K562 (cell line): ENCODE measurements around the gene UBE2C. TPM values are rescaled to one million over a fixed set of nuclear protein-coding genes. Genes with fewer than 3 reads are reported as not detected.

Experiments used
- CEBPB ChIP-seq: fragments of 450-650 bp; IDR thresholded peaks from 2 replicates; pipeline ENCODE4 v1.6.1; 2016; ENCODE audit warnings: missing genetic modification characterization, missing compliant biosample characterization
- CEBPG ChIP-seq, 3 experiments: fragments of 200-800 bp in 1 of 3; sonication (Bioruptor generic) in 1 of 3; sonication (generic) in 1 of 3; formaldehyde crosslinking in 1 of 3; IDR thresholded peaks in 2 of 3; conservative IDR thresholded peaks in 1 of 3; 2 replicates each; pipeline versions ENCODE4 v1.6.1 to v1.8.0; 2016 to 2022; ENCODE audit warnings: missing compliant biosample characterization in 2 of 3, missing genetic modification characterization in 2 of 3, mild to moderate bottlenecking in 1 of 3, missing genetic modification reagents in 1 of 3
- CXXC5 ChIP-seq: fragments of 250-450 bp; sonication (Bioruptor Pico); IDR thresholded peaks from 2 replicates; pipeline ENCODE4 v1.8.0; 2022; ENCODE audit warnings: inconsistent platforms, mild to moderate bottlenecking, moderate library complexity
- ETV5 ChIP-seq: sonication (generic); formaldehyde crosslinking; IDR thresholded peaks from 2 replicates; pipeline ENCODE4 v1.4.0; 2020; ENCODE audit warnings: low read depth, mild to moderate bottlenecking, missing genetic modification reagents
- EZH2 ChIP-seq: IDR thresholded peaks from 2 replicates; pipeline ENCODE4 v1.6.1; 2012; ENCODE audit warnings: low read depth, mild to moderate bottlenecking, inconsistent platforms, low read length, borderline replicate concordance
- KAT7 ChIP-seq: sonication (generic); formaldehyde crosslinking; IDR thresholded peaks from 2 replicates; pipeline ENCODE4 v1.8.0; 2022; ENCODE audit warnings: missing genetic modification reagents, mild to moderate bottlenecking, borderline replicate concordance
- PHF8 ChIP-seq: fragments of 200-600 bp; sonication (generic); IDR thresholded peaks from 2 replicates; pipeline ENCODE4 v1.6.1; 2012; ENCODE audit warnings: mixed run types, mild to moderate bottlenecking, inconsistent platforms, low read length, moderate library complexity, borderline replicate concordance
- RBFOX2 ChIP-seq: fragments of 200-400 bp; formaldehyde crosslinking; IDR thresholded peaks from 2 replicates; pipeline ENCODE4 v1.6.1; 2017; ENCODE audit warnings: low read depth, mild to moderate bottlenecking, low read length, moderate library complexity
- ZFP36 ChIP-seq: fragments of 150-350 bp; IDR thresholded peaks from 2 replicates; pipeline ENCODE4 v1.6.1; 2018; ENCODE audit warnings: low read length, low read depth; ENCODE audit not compliant: partially characterized antibody
- ZNF124 ChIP-seq: sonication (generic); formaldehyde crosslinking; IDR thresholded peaks from 2 replicates; pipeline ENCODE4 v1.8.1; 2022; ENCODE audit warnings: missing genetic modification reagents
- ZNF436 ChIP-seq: fragments of 250-450, 450-650 bp; sonication (Bioruptor Pico); formaldehyde crosslinking; IDR thresholded peaks from 2 replicates; pipeline ENCODE4 v1.7.0; 2020; ENCODE audit warnings: mild to moderate bottlenecking
- polyA plus RNA-seq, 8 experiments: library from polyadenylated mRNA; depleted of rRNA in 4 of 8; stranded (reverse) in 5 of 8; unstranded in 3 of 8; fragments of >200 nt; fragmentation: Nextera tagmentation in 2 of 8; fragmentation: Illumina TruSeq in 1 of 8; extraction: Ambion mirVana in 2 of 8; extraction: Trizol in 1 of 8; gene quantifications; 2 replicates each; pipeline versions ENCODE4 v1.2.1 to v1.2.3, GENCODE V29; 2011 to 2014; ENCODE audit warnings: inconsistent platforms in 1 of 8, missing spikeins in 1 of 8
- total RNA-seq, 7 experiments: library from RNA; depleted of rRNA in 6 of 7; stranded (reverse); fragments of >200 nt in 6 of 7; fragmentation: Illumina TruSeq in 2 of 7; extraction: Trizol in 2 of 7; gene quantifications; 2 replicates each; pipeline versions ENCODE4 v1.2.1 to v1.2.3, GENCODE V29; 2011 to 2021; ENCODE audit warnings: low replicate concordance in 1 of 7
- TF ChIP-seq, protein P1 (sequence below): fragments of 200-600 bp; sonication (generic); IDR thresholded peaks from one replicate; pipeline ENCODE4 v1.6.1; 2012; ENCODE audit warnings: mild to moderate bottlenecking, low read depth, low read length, inconsistent platforms
- TF ChIP-seq, protein P2 (sequence below): fragments of 450-650 bp; formaldehyde crosslinking; IDR thresholded peaks from 2 replicates; pipeline ENCODE4 v1.4.0; 2022; ENCODE audit warnings: missing genetic modification characterization

UBE2C gene
- total and polyA plus RNA-seq, 9 of the 15 experiments (the other 6 are each of a cell fraction or from before 2014, with no cell fraction given): 0.51 to 1.6 (median 0.69) TPM

DNA sequence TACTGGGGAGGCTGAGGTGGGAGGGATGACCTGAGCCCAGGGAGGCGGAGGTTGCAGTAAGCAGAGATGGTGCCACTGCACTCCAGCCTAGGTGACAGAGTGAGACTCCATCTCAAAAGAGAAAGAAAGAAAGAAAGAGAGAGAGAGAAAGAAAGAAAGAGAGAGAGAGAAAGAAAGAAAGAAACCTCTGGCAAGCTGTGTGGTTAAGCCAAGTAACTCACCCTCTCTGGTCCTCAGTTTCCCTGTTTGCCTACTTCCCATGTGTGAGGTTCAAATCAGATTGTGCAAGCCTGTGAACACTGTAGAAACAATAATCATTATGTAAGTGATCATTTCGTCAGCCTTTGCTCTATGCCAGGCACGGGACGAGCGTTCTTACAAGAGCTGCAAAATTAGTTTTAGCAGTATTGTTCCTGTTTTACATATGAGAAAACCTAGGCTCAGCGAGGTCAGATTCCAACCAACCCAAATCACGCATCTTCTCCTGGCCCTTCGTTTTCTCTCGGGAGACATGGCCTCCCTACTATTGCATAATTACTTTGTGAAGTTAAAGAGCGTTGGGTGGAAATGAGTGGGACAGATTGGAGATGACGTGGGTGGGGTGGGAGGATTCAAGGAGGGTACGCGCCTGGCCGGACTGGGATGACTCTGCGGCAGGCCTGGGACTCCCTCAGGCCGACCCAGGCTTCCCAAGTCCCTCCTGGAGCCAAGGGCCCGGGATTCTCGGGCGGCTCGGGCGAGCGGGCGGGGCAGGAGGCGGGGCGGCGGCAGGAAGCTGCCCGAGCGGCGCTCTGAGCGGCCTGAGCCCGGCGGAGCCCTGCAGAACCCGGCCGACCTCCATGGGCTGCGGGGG, 20.8 kb downstream of the UBE2C start, which contains the start of gene SNX21 (continued):
- TF ChIP-seq, protein P1, sequence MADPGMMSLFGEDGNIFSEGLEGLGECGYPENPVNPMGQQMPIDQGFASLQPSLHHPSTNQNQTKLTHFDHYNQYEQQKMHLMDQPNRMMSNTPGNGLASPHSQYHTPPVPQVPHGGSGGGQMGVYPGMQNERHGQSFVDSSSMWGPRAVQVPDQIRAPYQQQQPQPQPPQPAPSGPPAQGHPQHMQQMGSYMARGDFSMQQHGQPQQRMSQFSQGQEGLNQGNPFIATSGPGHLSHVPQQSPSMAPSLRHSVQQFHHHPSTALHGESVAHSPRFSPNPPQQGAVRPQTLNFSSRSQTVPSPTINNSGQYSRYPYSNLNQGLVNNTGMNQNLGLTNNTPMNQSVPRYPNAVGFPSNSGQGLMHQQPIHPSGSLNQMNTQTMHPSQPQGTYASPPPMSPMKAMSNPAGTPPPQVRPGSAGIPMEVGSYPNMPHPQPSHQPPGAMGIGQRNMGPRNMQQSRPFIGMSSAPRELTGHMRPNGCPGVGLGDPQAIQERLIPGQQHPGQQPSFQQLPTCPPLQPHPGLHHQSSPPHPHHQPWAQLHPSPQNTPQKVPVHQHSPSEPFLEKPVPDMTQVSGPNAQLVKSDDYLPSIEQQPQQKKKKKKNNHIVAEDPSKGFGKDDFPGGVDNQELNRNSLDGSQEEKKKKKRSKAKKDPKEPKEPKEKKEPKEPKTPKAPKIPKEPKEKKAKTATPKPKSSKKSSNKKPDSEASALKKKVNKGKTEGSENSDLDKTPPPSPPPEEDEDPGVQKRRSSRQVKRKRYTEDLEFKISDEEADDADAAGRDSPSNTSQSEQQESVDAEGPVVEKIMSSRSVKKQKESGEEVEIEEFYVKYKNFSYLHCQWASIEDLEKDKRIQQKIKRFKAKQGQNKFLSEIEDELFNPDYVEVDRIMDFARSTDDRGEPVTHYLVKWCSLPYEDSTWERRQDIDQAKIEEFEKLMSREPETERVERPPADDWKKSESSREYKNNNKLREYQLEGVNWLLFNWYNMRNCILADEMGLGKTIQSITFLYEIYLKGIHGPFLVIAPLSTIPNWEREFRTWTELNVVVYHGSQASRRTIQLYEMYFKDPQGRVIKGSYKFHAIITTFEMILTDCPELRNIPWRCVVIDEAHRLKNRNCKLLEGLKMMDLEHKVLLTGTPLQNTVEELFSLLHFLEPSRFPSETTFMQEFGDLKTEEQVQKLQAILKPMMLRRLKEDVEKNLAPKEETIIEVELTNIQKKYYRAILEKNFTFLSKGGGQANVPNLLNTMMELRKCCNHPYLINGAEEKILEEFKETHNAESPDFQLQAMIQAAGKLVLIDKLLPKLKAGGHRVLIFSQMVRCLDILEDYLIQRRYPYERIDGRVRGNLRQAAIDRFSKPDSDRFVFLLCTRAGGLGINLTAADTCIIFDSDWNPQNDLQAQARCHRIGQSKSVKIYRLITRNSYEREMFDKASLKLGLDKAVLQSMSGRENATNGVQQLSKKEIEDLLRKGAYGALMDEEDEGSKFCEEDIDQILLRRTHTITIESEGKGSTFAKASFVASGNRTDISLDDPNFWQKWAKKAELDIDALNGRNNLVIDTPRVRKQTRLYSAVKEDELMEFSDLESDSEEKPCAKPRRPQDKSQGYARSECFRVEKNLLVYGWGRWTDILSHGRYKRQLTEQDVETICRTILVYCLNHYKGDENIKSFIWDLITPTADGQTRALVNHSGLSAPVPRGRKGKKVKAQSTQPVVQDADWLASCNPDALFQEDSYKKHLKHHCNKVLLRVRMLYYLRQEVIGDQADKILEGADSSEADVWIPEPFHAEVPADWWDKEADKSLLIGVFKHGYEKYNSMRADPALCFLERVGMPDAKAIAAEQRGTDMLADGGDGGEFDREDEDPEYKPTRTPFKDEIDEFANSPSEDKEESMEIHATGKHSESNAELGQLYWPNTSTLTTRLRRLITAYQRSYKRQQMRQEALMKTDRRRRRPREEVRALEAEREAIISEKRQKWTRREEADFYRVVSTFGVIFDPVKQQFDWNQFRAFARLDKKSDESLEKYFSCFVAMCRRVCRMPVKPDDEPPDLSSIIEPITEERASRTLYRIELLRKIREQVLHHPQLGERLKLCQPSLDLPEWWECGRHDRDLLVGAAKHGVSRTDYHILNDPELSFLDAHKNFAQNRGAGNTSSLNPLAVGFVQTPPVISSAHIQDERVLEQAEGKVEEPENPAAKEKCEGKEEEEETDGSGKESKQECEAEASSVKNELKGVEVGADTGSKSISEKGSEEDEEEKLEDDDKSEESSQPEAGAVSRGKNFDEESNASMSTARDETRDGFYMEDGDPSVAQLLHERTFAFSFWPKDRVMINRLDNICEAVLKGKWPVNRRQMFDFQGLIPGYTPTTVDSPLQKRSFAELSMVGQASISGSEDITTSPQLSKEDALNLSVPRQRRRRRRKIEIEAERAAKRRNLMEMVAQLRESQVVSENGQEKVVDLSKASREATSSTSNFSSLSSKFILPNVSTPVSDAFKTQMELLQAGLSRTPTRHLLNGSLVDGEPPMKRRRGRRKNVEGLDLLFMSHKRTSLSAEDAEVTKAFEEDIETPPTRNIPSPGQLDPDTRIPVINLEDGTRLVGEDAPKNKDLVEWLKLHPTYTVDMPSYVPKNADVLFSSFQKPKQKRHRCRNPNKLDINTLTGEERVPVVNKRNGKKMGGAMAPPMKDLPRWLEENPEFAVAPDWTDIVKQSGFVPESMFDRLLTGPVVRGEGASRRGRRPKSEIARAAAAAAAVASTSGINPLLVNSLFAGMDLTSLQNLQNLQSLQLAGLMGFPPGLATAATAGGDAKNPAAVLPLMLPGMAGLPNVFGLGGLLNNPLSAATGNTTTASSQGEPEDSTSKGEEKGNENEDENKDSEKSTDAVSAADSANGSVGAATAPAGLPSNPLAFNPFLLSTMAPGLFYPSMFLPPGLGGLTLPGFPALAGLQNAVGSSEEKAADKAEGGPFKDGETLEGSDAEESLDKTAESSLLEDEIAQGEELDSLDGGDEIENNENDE: no peak
- TF ChIP-seq ZNF436 (CRISPR knock-in tag) (no peak), ZNF124 (no peak), EZH2 (no peak), CEBPB (tag) (peak; percentile 96), ETV5 (CRISPR knock-in tag) (no peak), KAT7 (CRISPR knock-in tag) (no peak), RBFOX2 (0 out of 2 replicates have a peak, but pooled peaks have one; percentile 29), CEBPG (CRISPR knock-in tag; IDR thresholded peaks at IDR 0.05) (peak; percentile 81), CEBPG (tag; conservative IDR thresholded peaks at IDR 0.05 in 1 of 2, IDR thresholded peaks at IDR 0.05 in 1 of 2) (peak; percentile 88 to 96), PHF8 (no peak), ZFP36 (peak; percentile 75), CXXC5 (CRISPR knock-in tag) (0 out of 2 replicates have a peak, but pooled peaks have one; percentile 42)
- TF ChIP-seq, protein P2, sequence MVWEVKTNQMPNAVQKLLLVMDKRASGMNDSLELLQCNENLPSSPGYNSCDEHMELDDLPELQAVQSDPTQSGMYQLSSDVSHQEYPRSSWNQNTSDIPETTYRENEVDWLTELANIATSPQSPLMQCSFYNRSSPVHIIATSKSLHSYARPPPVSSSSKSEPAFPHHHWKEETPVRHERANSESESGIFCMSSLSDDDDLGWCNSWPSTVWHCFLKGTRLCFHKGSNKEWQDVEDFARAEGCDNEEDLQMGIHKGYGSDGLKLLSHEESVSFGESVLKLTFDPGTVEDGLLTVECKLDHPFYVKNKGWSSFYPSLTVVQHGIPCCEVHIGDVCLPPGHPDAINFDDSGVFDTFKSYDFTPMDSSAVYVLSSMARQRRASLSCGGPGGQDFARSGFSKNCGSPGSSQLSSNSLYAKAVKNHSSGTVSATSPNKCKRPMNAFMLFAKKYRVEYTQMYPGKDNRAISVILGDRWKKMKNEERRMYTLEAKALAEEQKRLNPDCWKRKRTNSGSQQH (CRISPR knock-in tag): no peak
